H7 (cell line): Measurements from ENCODE around the gene PHF20. TPM values are rescaled to one million over a fixed set of nuclear protein-coding genes. Genes with fewer than 3 reads are reported as not detected.
"Not testable (repeated sequence)": the region's sequence is repeated elsewhere in the genome, so short reads cannot be mapped to it uniquely, and the experiment has no call there.

Experiments
- DNase-seq: peaks from one replicate; pipeline ENCODE4 v3.0.0; 2012
- H3K27me3 ChIP-seq: 2 replicates; pipeline ENCODE4 v1.6.0; 2011; ENCODE audit warnings: mild to moderate bottlenecking, low read length; ENCODE audit not compliant: control insufficient read depth, insufficient read depth
- H3K36me3 ChIP-seq: replicated peaks from 2 replicates; pipeline ENCODE4 v1.5.1; 2011; ENCODE audit warnings: low read length; ENCODE audit not compliant: control insufficient read depth, insufficient read depth
- H3K4me3 ChIP-seq: 2 replicates; pipeline ENCODE4 v1.5.1; 2011; ENCODE audit warnings: low read depth, mild to moderate bottlenecking, control low read depth, low read length, moderate library complexity; ENCODE audit not compliant: insufficient read depth
- total RNA-seq: library from RNA; depleted of rRNA; stranded (reverse); fragments of >200 nt; shearing (Covaris generic); gene quantifications from 2 replicates; pipeline ENCODE4 v1.2.3, GENCODE V29; 2014

PHF20 gene
- total RNA-seq, 1 experiment from 2014 or later: 31.2 TPM

- peak; percentile 40 for DNase-seq
- no peaks in the 10 kb centered on the region for H3K27me3 ChIP-seq
- no peaks in the 10 kb centered on the region for H3K36me3 ChIP-seq
- H3K4me3 ChIP-seq: no peak overlapping the region
Observed at GRCh38 chr20:35757098-35757705, 14.6 kb upstream of the PHF20 start.

DNA sequence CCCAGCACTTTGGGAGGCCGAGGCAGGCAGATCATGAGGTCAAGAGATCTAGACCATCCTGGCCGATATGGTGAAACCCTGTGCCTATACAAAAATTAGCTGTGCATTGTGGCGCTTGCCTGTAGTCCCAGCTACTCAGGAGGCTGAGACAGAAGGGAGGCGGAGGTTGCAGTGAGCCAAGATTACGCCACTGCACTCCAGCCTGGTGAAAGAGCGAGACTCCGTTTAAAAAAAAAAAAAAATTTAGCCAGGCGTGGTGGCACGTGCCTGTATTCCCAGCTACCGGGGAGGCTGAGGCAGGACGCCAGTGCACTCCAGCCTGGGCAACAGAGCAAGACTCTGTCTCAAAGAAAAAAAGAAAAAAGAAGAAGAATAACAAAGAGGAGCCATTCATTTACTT lies 10.3 kb upstream of the PHF20 start:
- DNase-seq, H3K36me3 ChIP-seq, H3K4me3 ChIP-seq, H3K27me3 ChIP-seq: not testable (repeated sequence)

DNA sequence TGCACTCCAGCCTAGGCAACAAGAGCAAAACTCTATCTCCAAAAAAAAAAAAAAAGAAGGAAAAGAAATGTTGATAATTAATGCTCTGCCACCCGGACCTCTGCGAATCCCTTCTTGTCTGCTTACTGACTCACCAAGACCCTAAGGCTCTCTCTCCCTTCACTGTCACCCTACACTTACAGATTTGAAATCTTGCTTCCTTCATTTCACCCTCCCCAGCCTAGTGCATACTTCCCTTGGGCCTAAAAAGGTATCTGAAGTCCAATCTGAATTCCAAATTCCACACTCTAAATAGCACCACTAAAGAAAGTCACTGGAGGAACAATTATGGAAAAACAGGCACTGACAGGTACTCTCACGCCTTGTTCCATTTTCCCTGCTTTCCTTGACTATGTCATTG lies 9.4 kb upstream of the PHF20 start:
- H3K36me3 ChIP-seq: no peaks in the 10 kb centered on the region
- no peaks in the 10 kb centered on the region for H3K27me3 ChIP-seq
- H3K4me3 ChIP-seq: no peak overlapping the region
- DNase-seq: no peak

GRCh38 chr20:35764936-35765335 lies 6.9 kb upstream of the PHF20 start:
- not testable (repeated sequence) for H3K4me3 ChIP-seq

GRCh38 chr20:35766843-35767242 lies 5.0 kb upstream of the PHF20 start:
- DNase-seq: no peak
- Histone ChIP-seq H3K36me3 (no peaks in the 10 kb centered on the region), H3K27me3 (peaks cover 6% of the 10 kb centered on the region), H3K4me3 (no peak overlapping the region)

More at GRCh38 chr20:35764936-35765335, 6.9 kb upstream of the PHF20 start:
- H3K27me3 ChIP-seq, DNase-seq, H3K36me3 ChIP-seq: not testable (repeated sequence)

- Histone ChIP-seq H3K27me3 (peaks cover 6% of the 10 kb centered on the region), H3K36me3 (no peaks in the 10 kb centered on the region), H3K4me3 (no peak overlapping the region)
- DNase-seq: peak; percentile 40
Observed at GRCh38 chr20:35767683-35768481, 3.9 kb upstream of the PHF20 start.

DNA sequence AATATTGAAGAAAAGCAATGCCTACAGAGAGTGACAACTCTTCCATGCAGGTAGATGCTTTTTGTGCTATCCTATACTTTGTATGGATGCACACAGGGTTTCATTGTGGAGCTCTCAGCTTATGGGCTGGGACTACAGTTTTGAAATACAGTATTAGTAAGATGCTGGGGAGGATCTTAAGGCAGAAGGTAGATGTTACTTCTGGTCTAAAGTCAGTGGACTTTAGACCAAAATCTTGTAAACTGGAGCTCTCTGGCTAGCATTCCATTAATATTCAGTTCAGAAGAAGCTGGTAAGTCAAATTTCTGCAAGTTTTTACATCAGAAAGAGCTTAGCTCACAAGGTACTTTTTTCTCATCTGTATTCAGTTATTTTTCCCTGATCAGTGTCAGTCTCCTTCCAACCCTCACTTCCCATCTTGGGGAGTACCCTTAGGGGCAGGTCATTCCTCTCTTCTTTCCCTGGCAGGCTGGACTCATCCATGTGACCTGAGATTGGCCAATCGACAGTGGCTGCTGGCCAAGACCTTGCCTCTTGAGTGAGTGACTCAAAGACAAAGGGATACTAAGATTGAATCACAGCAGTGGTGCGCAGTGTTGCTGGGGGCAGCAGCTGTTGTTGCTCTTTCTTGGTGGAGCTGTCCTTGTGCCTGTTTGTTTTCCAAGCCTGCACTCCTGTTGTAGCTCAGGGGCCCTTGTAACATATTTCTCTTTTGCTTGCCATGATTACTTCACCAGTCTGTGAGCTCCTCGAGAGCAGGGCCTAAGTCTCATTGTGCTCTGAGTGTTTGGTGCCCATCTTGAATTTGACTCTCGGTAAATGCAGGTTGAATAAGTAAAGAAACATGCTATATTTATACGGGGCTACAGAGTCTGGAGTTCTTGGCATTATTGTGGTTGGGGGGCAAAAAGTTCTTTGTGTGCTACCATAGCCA lies 2.8 kb upstream of the PHF20 start:
- Histone ChIP-seq H3K27me3 (peaks cover 6% of the 10 kb centered on the region), H3K4me3 (no peak overlapping the region), H3K36me3 (no peaks in the 10 kb centered on the region)
- DNase-seq: peak; percentile 86

GRCh38 chr20:35771367-35771688 lies 487 bp upstream of the PHF20 start:
- peaks cover 4% of the 10 kb centered on the region; the same call in 1 of the 2 replicates for H3K36me3 ChIP-seq
- peaks cover 6% of the 10 kb centered on the region for H3K27me3 ChIP-seq
- peak overlapping the region; percentile 73; the same call in 1 of the 2 replicates for H3K4me3 ChIP-seq
- DNase-seq: no peak

- H3K4me3 ChIP-seq: peak overlapping the region; percentile 73
- H3K36me3 ChIP-seq: peaks cover 4% of the 10 kb centered on the region; the same call in 1 of the 2 replicates
- peak; percentile 31 for DNase-seq
- peaks cover 6% of the 10 kb centered on the region for H3K27me3 ChIP-seq
Observed at GRCh38 chr20:35772563-35773058, 796 bp downstream of the PHF20 start.

DNA sequence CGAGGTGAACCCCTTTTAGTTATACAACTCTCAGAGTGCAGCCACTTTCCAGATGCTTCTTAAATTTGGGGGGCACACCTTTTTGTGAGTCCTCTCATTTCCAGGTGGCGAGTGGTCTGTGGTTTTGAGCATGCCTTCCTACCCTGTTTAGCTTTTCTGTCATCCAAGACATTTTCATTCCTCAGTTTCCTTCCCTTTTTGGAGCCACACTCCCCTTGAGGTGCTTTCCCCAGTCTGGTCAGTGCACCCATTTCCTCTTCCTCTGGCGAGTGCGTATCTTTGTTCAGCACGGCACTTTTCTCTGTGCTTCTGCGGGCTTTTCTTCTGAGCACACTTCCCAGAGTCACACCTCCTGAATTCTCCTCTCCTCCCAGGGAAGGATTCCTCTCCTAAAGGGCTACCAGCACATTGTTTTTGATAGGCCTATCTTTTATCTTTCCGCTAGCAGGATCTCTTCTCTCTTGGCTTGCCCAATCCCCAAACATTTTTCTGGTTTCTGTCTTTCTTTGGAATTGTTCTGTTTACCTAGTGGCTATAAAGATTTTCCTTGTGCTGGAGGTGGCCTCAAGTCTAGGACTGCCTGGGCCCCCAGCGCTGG lies 1.4 kb downstream of the PHF20 start:
- Histone ChIP-seq H3K27me3 (peaks cover 6% of the 10 kb centered on the region), H3K4me3 (peak overlapping the region; percentile 73), H3K36me3 (peaks cover 4% of the 10 kb centered on the region; the same call in 1 of the 2 replicates)
- DNase-seq: peak; percentile 32

GRCh38 chr20:35774391-35774790 lies 2.6 kb downstream of the PHF20 start:
- DNase-seq: no peak
- H3K36me3 ChIP-seq: peaks cover 4% of the 10 kb centered on the region; the same call in 1 of the 2 replicates
- no peak overlapping the region for H3K4me3 ChIP-seq

GRCh38 chr20:35776513-35777101 lies 4.8 kb downstream of the PHF20 start:
- H3K27me3 ChIP-seq: no peaks in the 10 kb centered on the region
- no peak for DNase-seq
- no peak overlapping the region for H3K4me3 ChIP-seq
- peaks cover 6% of the 10 kb centered on the region; the same call in 1 of the 2 replicates for H3K36me3 ChIP-seq

More at GRCh38 chr20:35774391-35774790, 2.6 kb downstream of the PHF20 start:
- H3K27me3 ChIP-seq: peaks cover 6% of the 10 kb centered on the region

DNA sequence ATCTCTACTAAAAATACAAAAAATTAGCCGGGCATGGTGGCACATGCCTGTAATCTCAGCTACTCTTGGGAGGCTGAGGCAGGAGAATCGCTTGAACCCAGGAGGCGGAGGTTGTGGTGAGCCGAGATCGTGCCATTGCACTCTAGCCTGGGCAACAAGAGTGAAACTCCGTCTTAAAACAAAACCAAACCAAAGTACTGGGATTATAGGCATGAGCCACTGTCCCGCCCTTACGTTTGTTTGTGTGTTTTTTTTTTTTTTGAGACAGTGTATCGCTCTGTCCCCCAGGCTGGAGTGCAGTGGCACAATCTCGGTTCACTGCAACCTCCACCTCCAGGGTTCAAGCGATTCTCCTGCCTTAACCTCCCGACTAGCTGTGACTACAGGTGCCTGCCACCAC lies 12.0 kb downstream of the PHF20 start:
- not testable (repeated sequence) for H3K4me3 ChIP-seq, H3K27me3 ChIP-seq, DNase-seq, H3K36me3 ChIP-seq

DNA sequence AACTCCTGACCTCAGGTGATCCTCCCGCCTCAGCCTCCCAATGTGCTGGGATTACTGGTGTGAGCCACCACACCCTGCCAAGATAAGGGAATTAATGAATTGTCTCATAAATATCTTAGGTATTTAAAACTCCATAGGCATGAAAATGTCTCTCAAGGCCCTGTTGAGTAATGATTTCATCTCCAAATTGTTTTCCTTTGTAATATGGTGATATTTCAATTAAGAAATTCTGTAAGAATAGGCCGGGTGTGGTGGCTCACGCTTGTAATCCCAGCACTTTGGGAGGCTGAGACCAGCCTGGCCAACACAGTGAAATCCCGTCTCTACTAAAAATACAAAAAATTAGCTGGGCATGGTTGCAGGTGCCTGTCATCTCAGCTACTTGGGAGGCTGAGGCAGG lies 13.7 kb downstream of the PHF20 start:
- not testable (repeated sequence) for DNase-seq, H3K4me3 ChIP-seq, H3K36me3 ChIP-seq, H3K27me3 ChIP-seq
